ENCODE results near the gene OCEL1. TPM values are rescaled to one million over a fixed set of nuclear protein-coding genes. Genes with fewer than 3 reads are reported as not detected.

OCEL1 gene
- total and polyA plus RNA-seq, 2 of the 13 experiments (the other 11 are each of a cell fraction or from before 2014, with no cell fraction given), result 10.6 to 17.2 TPM

- TF ChIP-seq KLF16 (CRISPR knock-in tag; IDR thresholded peaks at IDR 0.05), result peak in 1 of 2 experiments; percentile 50; a peak in 1 of 4 replicates
- TF ChIP-seq, protein P1, sequence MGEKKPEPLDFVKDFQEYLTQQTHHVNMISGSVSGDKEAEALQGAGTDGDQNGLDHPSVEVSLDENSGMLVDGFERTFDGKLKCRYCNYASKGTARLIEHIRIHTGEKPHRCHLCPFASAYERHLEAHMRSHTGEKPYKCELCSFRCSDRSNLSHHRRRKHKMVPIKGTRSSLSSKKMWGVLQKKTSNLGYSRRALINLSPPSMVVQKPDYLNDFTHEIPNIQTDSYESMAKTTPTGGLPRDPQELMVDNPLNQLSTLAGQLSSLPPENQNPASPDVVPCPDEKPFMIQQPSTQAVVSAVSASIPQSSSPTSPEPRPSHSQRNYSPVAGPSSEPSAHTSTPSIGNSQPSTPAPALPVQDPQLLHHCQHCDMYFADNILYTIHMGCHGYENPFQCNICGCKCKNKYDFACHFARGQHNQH (CRISPR knock-in tag; IDR thresholded peaks at IDR 0.05), result peak; percentile 43; the same call in 1 of the 2 replicates
- TF ChIP-seq ZNF382 (CRISPR knock-in tag; IDR thresholded peaks at IDR 0.05; ENCODE audit: borderline replicate concordance), result no peak
- no peak for TF ChIP-seq ZNF557 (CRISPR knock-in tag; IDR thresholded peaks at IDR 0.05)
- no peak for TF ChIP-seq GMEB2 (CRISPR knock-in tag; IDR thresholded peaks at IDR 0.05; ENCODE audit: low read depth)
- no peak for TF ChIP-seq ZNF83 (CRISPR knock-in tag; IDR thresholded peaks at IDR 0.05; ENCODE audit: borderline replicate concordance)
- TF ChIP-seq DR1 (CRISPR knock-in tag; IDR thresholded peaks at IDR 0.05), result peak; percentile 18; the same call in 1 of the 2 replicates
- TF ChIP-seq EZH2 (conservative IDR thresholded peaks at IDR 0.05; ENCODE audit: low read depth, low read length), result no peak
- TF ChIP-seq CERS6 (CRISPR knock-in tag; IDR thresholded peaks at IDR 0.05), result no peak
- no peak for TF ChIP-seq HHEX (CRISPR knock-in tag; IDR thresholded peaks at IDR 0.05)
- TF ChIP-seq, protein P2, sequence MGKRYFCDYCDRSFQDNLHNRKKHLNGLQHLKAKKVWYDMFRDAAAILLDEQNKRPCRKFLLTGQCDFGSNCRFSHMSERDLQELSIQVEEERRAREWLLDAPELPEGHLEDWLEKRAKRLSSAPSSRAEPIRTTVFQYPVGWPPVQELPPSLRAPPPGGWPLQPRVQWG (CRISPR knock-in tag; IDR thresholded peaks at IDR 0.05; ENCODE audit: borderline replicate concordance, low read depth), result no peak
- TF ChIP-seq NCOA5 (CRISPR knock-in tag; IDR thresholded peaks at IDR 0.05), result no peak
- no peak for TF ChIP-seq TOPORS (CRISPR knock-in tag; IDR thresholded peaks at IDR 0.05)
- TF ChIP-seq NR3C1 (CRISPR knock-in tag; IDR thresholded peaks at IDR 0.05), result no peak
- TF ChIP-seq SIN3B (IDR thresholded peaks at IDR 0.05; ENCODE audit: low read length), result no peak
- no peak for TF ChIP-seq ZNF441 (CRISPR knock-in tag; IDR thresholded peaks at IDR 0.05; ENCODE audit: borderline replicate concordance)
- no peak for TF ChIP-seq NFKBIZ (CRISPR knock-in tag; IDR thresholded peaks at IDR 0.05)
- no peak for TF ChIP-seq NFE2L1 (CRISPR knock-in tag; IDR thresholded peaks at IDR 0.05; ENCODE audit: borderline replicate concordance)
- TF ChIP-seq, protein P3, sequence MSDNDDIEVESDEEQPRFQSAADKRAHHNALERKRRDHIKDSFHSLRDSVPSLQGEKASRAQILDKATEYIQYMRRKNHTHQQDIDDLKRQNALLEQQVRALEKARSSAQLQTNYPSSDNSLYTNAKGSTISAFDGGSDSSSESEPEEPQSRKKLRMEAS (IDR thresholded peaks at IDR 0.05), result peak; percentile 93
- 0 out of 2 replicates have a peak, but pooled peaks have one; percentile 18 for TF ChIP-seq TMF1 (CRISPR knock-in tag; IDR thresholded peaks at IDR 0.05; ENCODE audit: low read depth)
- no peak; the same call in 1 of the 2 replicates for TF ChIP-seq HCFC1 (IDR thresholded peaks at IDR 0.05; ENCODE audit: low read depth, low read length)
- peak; percentile 94 for TF ChIP-seq CEBPB (IDR thresholded peaks at IDR 0.05; ENCODE audit: borderline replicate concordance, low read depth, low read length)
- TF ChIP-seq DPF2 (CRISPR knock-in tag; IDR thresholded peaks at IDR 0.05; ENCODE audit: borderline replicate concordance, low read depth), result no peak
- peak; percentile 57 to 62; a peak in 3 of 4 replicates for TF ChIP-seq HMGXB4 (CRISPR knock-in tag; IDR thresholded peaks at IDR 0.05; ENCODE audit: borderline replicate concordance in 1 of 2, low read depth in 1 of 2)
Observed at GRCh38 chr19:17226002-17226933, at the start of gene OCEL1 (continued).

Measured in HepG2 (cell line).